ENCODE data around the gene CHRNE.

CHRNE gene

DNA sequence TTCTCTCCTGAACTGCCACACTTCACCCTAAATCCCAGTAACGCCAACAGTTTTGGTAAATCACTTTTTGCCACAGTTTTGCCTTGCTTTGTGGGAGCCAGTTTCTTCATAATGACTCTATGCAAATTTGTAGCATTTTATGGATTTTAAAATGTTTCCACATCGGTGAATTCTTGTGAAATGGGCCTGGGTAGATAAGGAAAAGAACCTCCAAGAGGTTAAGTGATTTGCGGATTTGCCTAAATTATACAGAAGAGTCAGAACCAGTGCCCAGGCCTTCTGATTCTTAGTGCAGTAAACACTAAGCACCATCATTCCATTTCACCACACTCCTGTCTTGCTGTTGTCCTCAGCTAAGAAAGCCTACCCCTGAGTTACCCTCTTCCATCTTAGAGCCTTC, 51.8 kb downstream of the CHRNE start:
- no peak for DNase-seq

DNA sequence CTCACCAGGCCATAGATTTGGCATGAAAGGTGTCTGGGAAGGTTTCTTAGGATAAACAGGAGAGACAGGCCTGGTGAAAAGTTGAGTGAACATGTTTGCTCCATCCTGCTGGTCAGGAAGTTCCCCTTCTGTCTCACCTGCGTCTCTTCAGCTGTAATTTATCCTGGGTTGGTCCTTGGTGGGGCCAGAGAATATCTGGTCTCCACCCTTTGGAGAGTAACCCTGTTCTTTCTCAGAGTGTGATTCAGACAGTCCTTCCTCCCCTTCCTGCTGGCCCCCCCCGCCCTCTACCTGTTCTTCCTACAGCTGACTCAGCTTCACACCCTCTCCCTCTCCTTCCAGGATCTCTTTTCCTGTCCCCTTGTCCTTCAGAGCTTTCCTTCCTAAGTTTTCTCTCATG, 52.7 kb downstream of the CHRNE start:
- DNase-seq: no peak

DNA sequence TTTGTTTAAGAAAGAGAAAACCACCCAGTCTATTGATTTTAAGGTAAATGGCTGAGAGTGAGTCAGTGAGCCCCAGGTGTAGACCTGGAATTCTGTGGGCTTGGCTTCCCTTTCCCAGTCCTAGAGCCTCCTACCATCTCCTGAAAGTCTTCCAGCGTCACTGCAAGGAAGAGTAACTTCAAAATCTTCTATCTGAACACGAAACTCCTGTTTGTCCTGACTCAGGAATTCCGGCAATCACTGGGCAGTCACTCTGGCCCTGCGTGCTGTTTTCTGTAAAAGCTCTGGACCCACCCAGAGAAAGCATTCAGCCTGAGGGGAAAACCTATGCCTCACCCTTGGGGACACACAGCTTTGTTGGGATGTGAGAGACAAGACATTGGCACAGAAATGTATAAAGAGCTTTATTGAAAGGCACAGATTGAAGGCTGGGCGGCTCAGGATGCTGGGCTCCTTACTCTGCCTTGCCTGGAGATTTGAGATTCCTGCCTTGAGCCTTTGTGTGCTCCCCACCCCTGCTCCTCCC, 53.8 kb downstream of the CHRNE start:
- no peak for DNase-seq
